ENCODE measurements around the gene SH3PXD2A.

Gene SH3PXD2A

GRCh38 chr10:103854265-103854685 lies 1.1 kb downstream of the SH3PXD2A start:
- Histone ChIP-seq H2BK5ac (ENCODE audit: low read length) (peak overlapping the region; percentile 31), H3K18ac (ENCODE audit: low read length) (peak overlapping the region; percentile 93), H2BK15ac (replicated peaks; ENCODE audit: low read depth) (no peak overlapping the region), H2BK120ac (ENCODE audit: low read depth, low read length) (no peak overlapping the region), H3K56ac (ENCODE audit: low read length) (peak overlapping the region; percentile 94), H3K79me1 (ENCODE audit: low read length) (peaks cover 24% of the 10 kb centered on the region), H3K36me3 (ENCODE audit: control insufficient read depth, insufficient read depth, low read length) (no peaks in the 10 kb centered on the region), H4K8ac (ENCODE audit: low read depth, low read length) (no peak overlapping the region), H3K9ac (ENCODE audit: low read length) (peak overlapping the region; percentile 78), H3K4me3 (ENCODE audit: low read length) (peak overlapping the region; percentile 75), H2AK5ac (ENCODE audit: low read length) (no peak overlapping the region), H3K4me2 (ENCODE audit: low read length) (peak overlapping the region; percentile 36), H3K23ac (ENCODE audit: low read length) (no peak overlapping the region), H3K79me2 (ENCODE audit: control insufficient read depth, insufficient read depth, low read length) (peaks cover 26% of the 10 kb centered on the region), H4K5ac (ENCODE audit: low read length) (no peak overlapping the region), H3K4me1 (ENCODE audit: control insufficient read depth, low read depth, low read length) (peaks cover 13% of the 10 kb centered on the region), H3K4ac (ENCODE audit: low read depth, low read length) (peak overlapping the region; percentile 61), H3K27me3 (ENCODE audit: insufficient read depth, low read length, poor library complexity) (no peaks in the 10 kb centered on the region), H3K27ac (ENCODE audit: low read depth, low read length) (peak overlapping the region; percentile 76)
- peak; percentile 85 for DNase-seq
- no CpG with 5 or more reads among the region's 13 CpGs for WGBS (ENCODE audit: extremely low coverage, insufficient coverage, low lambda C conversion rate)

- no CpG with 5 or more reads among the region's 9 CpGs for WGBS (ENCODE audit: extremely low coverage, insufficient coverage, low lambda C conversion rate)
- H3K79me2 ChIP-seq (ENCODE audit: control insufficient read depth, insufficient read depth, low read length): peaks cover 26% of the 10 kb centered on the region
- DNase-seq: no peak
- H3K27me3 ChIP-seq (ENCODE audit: insufficient read depth, low read length, poor library complexity): no peaks in the 10 kb centered on the region
- H3K23ac ChIP-seq (ENCODE audit: low read length): no peak overlapping the region
- H3K4me3 ChIP-seq (ENCODE audit: low read length): peak overlapping the region; percentile 75
- peaks cover 29% of the 10 kb centered on the region for H3K79me1 ChIP-seq (ENCODE audit: low read length)
- H2AK5ac ChIP-seq (ENCODE audit: low read length): no peak overlapping the region
- H3K56ac ChIP-seq (ENCODE audit: low read length): peak overlapping the region; percentile 94
- peaks cover 13% of the 10 kb centered on the region for H3K4me1 ChIP-seq (ENCODE audit: control insufficient read depth, low read depth, low read length)
- no peaks in the 10 kb centered on the region for H3K36me3 ChIP-seq (ENCODE audit: control insufficient read depth, insufficient read depth, low read length)
- no peak overlapping the region for H4K8ac ChIP-seq (ENCODE audit: low read depth, low read length)
- H4K5ac ChIP-seq (ENCODE audit: low read length): no peak overlapping the region
- H3K4me2 ChIP-seq (ENCODE audit: low read length): peak overlapping the region; percentile 36
- no peak overlapping the region for H2BK5ac ChIP-seq (ENCODE audit: low read length)
- peak overlapping the region; percentile 78 for H3K9ac ChIP-seq (ENCODE audit: low read length)
- no peak overlapping the region for H3K18ac ChIP-seq (ENCODE audit: low read length)
- H3K4ac ChIP-seq (ENCODE audit: low read depth, low read length): no peak overlapping the region
- H2BK15ac ChIP-seq (replicated peaks; ENCODE audit: low read depth): no peak overlapping the region
- no peak overlapping the region for H2BK120ac ChIP-seq (ENCODE audit: low read depth, low read length)
- H3K27ac ChIP-seq (ENCODE audit: low read depth, low read length): no peak overlapping the region
Observed at GRCh38 chr10:103853428-103854264, 1.7 kb downstream of the SH3PXD2A start.

- Histone ChIP-seq H3K27me3 (ENCODE audit: insufficient read depth, low read length, poor library complexity) (no peaks in the 10 kb centered on the region), H3K79me2 (ENCODE audit: control insufficient read depth, insufficient read depth, low read length) (peaks cover 26% of the 10 kb centered on the region), H3K4me3 (ENCODE audit: low read length) (no peak overlapping the region), H2AK5ac (ENCODE audit: low read length) (no peak overlapping the region), H2BK15ac (replicated peaks; ENCODE audit: low read depth) (no peak overlapping the region), H3K36me3 (ENCODE audit: control insufficient read depth, insufficient read depth, low read length) (no peaks in the 10 kb centered on the region), H3K4ac (ENCODE audit: low read depth, low read length) (no peak overlapping the region), H3K23ac (ENCODE audit: low read length) (no peak overlapping the region), H3K4me2 (ENCODE audit: low read length) (no peak overlapping the region), H3K9ac (ENCODE audit: low read length) (peak overlapping the region; percentile 13), H4K8ac (ENCODE audit: low read depth, low read length) (no peak overlapping the region), H3K56ac (ENCODE audit: low read length) (peak overlapping the region; percentile 11), H4K5ac (ENCODE audit: low read length) (no peak overlapping the region), H2BK5ac (ENCODE audit: low read length) (no peak overlapping the region), H3K4me1 (ENCODE audit: control insufficient read depth, low read depth, low read length) (peaks cover 17% of the 10 kb centered on the region), H2BK120ac (ENCODE audit: low read depth, low read length) (no peak overlapping the region), H3K79me1 (ENCODE audit: low read length) (peaks cover 29% of the 10 kb centered on the region), H3K27ac (ENCODE audit: low read depth, low read length) (no peak overlapping the region), H3K18ac (ENCODE audit: low read length) (no peak overlapping the region)
- DNase-seq: no peak
- WGBS (ENCODE audit: extremely low coverage, insufficient coverage, low lambda C conversion rate): no CpG with 5 or more reads among the region's 7 CpGs
Observed at GRCh38 chr10:103852856-103853255, 2.5 kb downstream of the SH3PXD2A start.

- Histone ChIP-seq H4K5ac (ENCODE audit: low read length) (no peak overlapping the region), H3K9ac (ENCODE audit: low read length) (peak overlapping the region; percentile 6), H3K4me3 (ENCODE audit: low read length) (no peak overlapping the region), H3K23ac (ENCODE audit: low read length) (no peak overlapping the region), H2BK5ac (ENCODE audit: low read length) (no peak overlapping the region), H2BK120ac (ENCODE audit: low read depth, low read length) (no peak overlapping the region), H3K27ac (ENCODE audit: low read depth, low read length) (no peak overlapping the region), H3K79me2 (ENCODE audit: control insufficient read depth, insufficient read depth, low read length) (peaks cover 26% of the 10 kb centered on the region), H3K4me2 (ENCODE audit: low read length) (no peak overlapping the region), H2AK5ac (ENCODE audit: low read length) (no peak overlapping the region), H3K4me1 (ENCODE audit: control insufficient read depth, low read depth, low read length) (peaks cover 17% of the 10 kb centered on the region), H3K4ac (ENCODE audit: low read depth, low read length) (no peak overlapping the region), H3K79me1 (ENCODE audit: low read length) (peaks cover 29% of the 10 kb centered on the region), H3K18ac (ENCODE audit: low read length) (no peak overlapping the region), H3K56ac (ENCODE audit: low read length) (peak overlapping the region; percentile 73), H3K36me3 (ENCODE audit: control insufficient read depth, insufficient read depth, low read length) (no peaks in the 10 kb centered on the region), H3K27me3 (ENCODE audit: insufficient read depth, low read length, poor library complexity) (no peaks in the 10 kb centered on the region), H4K8ac (ENCODE audit: low read depth, low read length) (no peak overlapping the region), H2BK15ac (replicated peaks; ENCODE audit: low read depth) (no peak overlapping the region)
- DNase-seq: no peak
- no CpG with 5 or more reads among the region's 11 CpGs for WGBS (ENCODE audit: extremely low coverage, insufficient coverage, low lambda C conversion rate)
Observed at GRCh38 chr10:103852189-103852711, 3.1 kb downstream of the SH3PXD2A start.

GRCh38 chr10:103851261-103851660 lies 4.1 kb downstream of the SH3PXD2A start:
- no peak overlapping the region for H4K8ac ChIP-seq (ENCODE audit: low read depth, low read length)
- H3K4me3 ChIP-seq (ENCODE audit: low read length): no peak overlapping the region
- H3K4ac ChIP-seq (ENCODE audit: low read depth, low read length): no peak overlapping the region
- H2BK15ac ChIP-seq (replicated peaks; ENCODE audit: low read depth): no peak overlapping the region
- H3K27me3 ChIP-seq (ENCODE audit: insufficient read depth, low read length, poor library complexity): no peaks in the 10 kb centered on the region
- no peak overlapping the region for H2AK5ac ChIP-seq (ENCODE audit: low read length)
- no peak overlapping the region for H3K23ac ChIP-seq (ENCODE audit: low read length)
- H3K4me1 ChIP-seq (ENCODE audit: control insufficient read depth, low read depth, low read length): peaks cover 15% of the 10 kb centered on the region
- no peak for DNase-seq
- no peak overlapping the region for H2BK5ac ChIP-seq (ENCODE audit: low read length)
- H3K79me2 ChIP-seq (ENCODE audit: control insufficient read depth, insufficient read depth, low read length): peaks cover 30% of the 10 kb centered on the region
- no peak overlapping the region for H3K4me2 ChIP-seq (ENCODE audit: low read length)
- no peak overlapping the region for H3K56ac ChIP-seq (ENCODE audit: low read length)
- H3K9ac ChIP-seq (ENCODE audit: low read length): no peak overlapping the region
- peaks cover 31% of the 10 kb centered on the region for H3K79me1 ChIP-seq (ENCODE audit: low read length)
- H2BK120ac ChIP-seq (ENCODE audit: low read depth, low read length): no peak overlapping the region
- H3K36me3 ChIP-seq (ENCODE audit: control insufficient read depth, insufficient read depth, low read length): no peaks in the 10 kb centered on the region
- H3K18ac ChIP-seq (ENCODE audit: low read length): no peak overlapping the region
- no CpG with 5 or more reads among the region's 4 CpGs for WGBS (ENCODE audit: extremely low coverage, insufficient coverage, low lambda C conversion rate)
- no peak overlapping the region for H4K5ac ChIP-seq (ENCODE audit: low read length)
- no peak overlapping the region for H3K27ac ChIP-seq (ENCODE audit: low read depth, low read length)
